Measurements from ENCODE around the gene AGXT. TPM values are rescaled to one million over a fixed set of nuclear protein-coding genes. Genes with fewer than 3 reads are reported as not detected.

The AGXT gene
- total RNA-seq, 3 donors from 2014 or later: under 0.01 TPM; not detected in 2

- no peaks in the 10 kb centered on the region for H3K36me3 ChIP-seq
- H3K4me3 ChIP-seq: no peak overlapping the region
- TF ChIP-seq POLR2AphosphoS5 (IDR thresholded peaks at IDR 0.05) (no peak), POLR2A (IDR thresholded peaks at IDR 0.05) (no peak)
- TF ChIP-seq, protein P1, sequence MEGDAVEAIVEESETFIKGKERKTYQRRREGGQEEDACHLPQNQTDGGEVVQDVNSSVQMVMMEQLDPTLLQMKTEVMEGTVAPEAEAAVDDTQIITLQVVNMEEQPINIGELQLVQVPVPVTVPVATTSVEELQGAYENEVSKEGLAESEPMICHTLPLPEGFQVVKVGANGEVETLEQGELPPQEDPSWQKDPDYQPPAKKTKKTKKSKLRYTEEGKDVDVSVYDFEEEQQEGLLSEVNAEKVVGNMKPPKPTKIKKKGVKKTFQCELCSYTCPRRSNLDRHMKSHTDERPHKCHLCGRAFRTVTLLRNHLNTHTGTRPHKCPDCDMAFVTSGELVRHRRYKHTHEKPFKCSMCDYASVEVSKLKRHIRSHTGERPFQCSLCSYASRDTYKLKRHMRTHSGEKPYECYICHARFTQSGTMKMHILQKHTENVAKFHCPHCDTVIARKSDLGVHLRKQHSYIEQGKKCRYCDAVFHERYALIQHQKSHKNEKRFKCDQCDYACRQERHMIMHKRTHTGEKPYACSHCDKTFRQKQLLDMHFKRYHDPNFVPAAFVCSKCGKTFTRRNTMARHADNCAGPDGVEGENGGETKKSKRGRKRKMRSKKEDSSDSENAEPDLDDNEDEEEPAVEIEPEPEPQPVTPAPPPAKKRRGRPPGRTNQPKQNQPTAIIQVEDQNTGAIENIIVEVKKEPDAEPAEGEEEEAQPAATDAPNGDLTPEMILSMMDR (IDR thresholded peaks at IDR 0.05): no peak
- no peaks in the 10 kb centered on the region for H3K27me3 ChIP-seq
- peaks cover 2 to 8% of the 10 kb centered on the region in 2 donors for H3K9me3 ChIP-seq
- no peak overlapping the region for H3K27ac ChIP-seq
- no peaks in the 10 kb centered on the region for H3K4me1 ChIP-seq
- intact Hi-C loops (cut with DNase I; ENCODE audit: low total_unique reads): no loop called here
- no peak for DNase-seq (ENCODE audit: low spot score in 2 of 2)
Measured at GRCh38 chr2:240858321-240858720, 10.3 kb upstream of the AGXT start.

GRCh38 chr2:240858871-240859270, 9.8 kb upstream of the AGXT start:
- TF ChIP-seq POLR2AphosphoS5 (IDR thresholded peaks at IDR 0.05): no peak
- intact Hi-C loops (cut with DNase I; ENCODE audit: low total_unique reads): no loop called here
- no peaks in the 10 kb centered on the region for H3K36me3 ChIP-seq
- H3K27ac ChIP-seq: no peak overlapping the region
- H3K27me3 ChIP-seq: no peaks in the 10 kb centered on the region
- no peak for DNase-seq (ENCODE audit: low spot score in 2 of 2)
- peaks cover 2 to 8% of the 10 kb centered on the region in 2 donors for H3K9me3 ChIP-seq
- no peaks in the 10 kb centered on the region for H3K4me1 ChIP-seq
- no peak overlapping the region for H3K4me3 ChIP-seq

GRCh38 chr2:240861547-240861946, 7.1 kb upstream of the AGXT start:
- intact Hi-C loops (cut with DNase I; ENCODE audit: low total_unique reads): no loop called here
- H3K36me3 ChIP-seq: no peaks in the 10 kb centered on the region
- no peaks in the 10 kb centered on the region for H3K27me3 ChIP-seq
- no peaks in the 10 kb centered on the region for H3K4me1 ChIP-seq
- H3K27ac ChIP-seq: no peak overlapping the region
- no peaks in the 10 kb centered on the region for H3K9me3 ChIP-seq
- DNase-seq (ENCODE audit: low spot score in 2 of 2): no peak
- H3K4me3 ChIP-seq: no peak overlapping the region
- TF ChIP-seq POLR2A (IDR thresholded peaks at IDR 0.05) (no peak), POLR2AphosphoS5 (IDR thresholded peaks at IDR 0.05) (no peak)
- TF ChIP-seq, protein P1 (IDR thresholded peaks at IDR 0.05): no peak

DNA sequence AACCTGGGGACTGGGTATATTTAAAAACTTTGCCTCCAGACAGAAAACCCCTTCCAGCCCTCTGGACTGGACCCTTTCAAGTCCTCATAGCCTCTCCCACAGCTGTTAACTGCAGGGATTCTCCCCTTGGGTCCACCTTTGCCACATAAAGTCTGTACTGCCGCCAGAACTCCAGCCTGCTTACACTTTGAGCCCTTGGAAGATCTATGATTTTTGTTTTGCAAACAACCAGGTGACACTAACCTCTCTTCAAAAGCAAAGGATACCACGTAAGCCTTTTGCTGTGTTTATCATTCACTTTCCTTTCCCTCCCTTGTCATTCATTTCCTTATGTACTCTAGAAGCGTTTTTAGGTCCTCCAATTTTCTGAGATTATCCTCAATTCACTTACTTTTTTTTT, 4.1 kb upstream of the AGXT start:
- Histone ChIP-seq H3K27ac (no peak overlapping the region), H3K27me3 (no peaks in the 10 kb centered on the region), H3K4me1 (no peaks in the 10 kb centered on the region), H3K36me3 (no peaks in the 10 kb centered on the region), H3K9me3 (no peaks in the 10 kb centered on the region), H3K4me3 (no peak overlapping the region)
- DNase-seq (ENCODE audit: low spot score in 2 of 2): no peak
- intact Hi-C loops (cut with DNase I; ENCODE audit: low total_unique reads): no loop called here
- TF ChIP-seq, protein P1 (IDR thresholded peaks at IDR 0.05): no peak
- TF ChIP-seq POLR2A (IDR thresholded peaks at IDR 0.05) (no peak), POLR2AphosphoS5 (IDR thresholded peaks at IDR 0.05) (no peak)

DNA sequence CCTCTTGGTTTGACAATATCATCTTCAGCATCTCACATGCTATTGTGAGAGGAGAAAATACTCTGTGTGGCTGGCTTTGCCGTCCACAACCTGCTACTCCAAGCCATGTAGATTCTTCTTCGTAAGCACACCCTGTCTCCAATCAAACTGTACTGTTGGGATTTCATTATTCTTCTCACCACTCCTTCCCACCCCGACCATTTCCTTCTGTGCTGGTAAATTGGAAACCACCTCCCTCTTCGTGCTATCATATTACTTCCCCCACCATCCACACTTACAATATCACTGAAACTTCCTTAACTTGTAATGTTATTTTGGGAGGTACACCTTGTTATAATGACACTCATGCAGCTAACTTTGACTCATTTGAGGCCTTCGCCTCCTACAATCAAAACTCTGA, 3.2 kb upstream of the AGXT start:
- no peaks in the 10 kb centered on the region for H3K27me3 ChIP-seq
- no peak overlapping the region for H3K4me3 ChIP-seq
- no peak for TF ChIP-seq POLR2A (IDR thresholded peaks at IDR 0.05)
- no peak for TF ChIP-seq POLR2AphosphoS5 (IDR thresholded peaks at IDR 0.05)
- TF ChIP-seq, protein P1 (IDR thresholded peaks at IDR 0.05): no peak
- no peaks in the 10 kb centered on the region for H3K36me3 ChIP-seq
- H3K27ac ChIP-seq: no peak overlapping the region
- no peaks in the 10 kb centered on the region for H3K4me1 ChIP-seq
- intact Hi-C loops (cut with DNase I; ENCODE audit: low total_unique reads): no loop called here
- DNase-seq (ENCODE audit: low spot score in 2 of 2): no peak
- no peaks in the 10 kb centered on the region for H3K9me3 ChIP-seq
